Fibroblast of villous mesenchyme (primary cell): ENCODE results near the gene MRLN. TPM values are rescaled to one million over a fixed set of nuclear protein-coding genes. Genes with fewer than 3 reads are reported as not detected.

ENCODE experiments used
- DNase-seq: peaks from one replicate; pipeline ENCODE4 v3.0.0-alpha.2; 2010; ENCODE audit warnings: low read depth
- H3K4me3 ChIP-seq: 2 replicates; pipeline ENCODE4 v1.5.1; 2011; ENCODE audit warnings: low read depth, mild to moderate bottlenecking, low read length
- total RNA-seq: library from RNA; depleted of rRNA; stranded (reverse); fragments of >200 nt; gene quantifications from 2 replicates; pipeline ENCODE4 v1.2.3, GENCODE V29; 2012
- TF ChIP-seq, protein P1 (sequence below): IDR thresholded peaks from 2 replicates; pipeline ENCODE4 v1.5.1; 2012; ENCODE audit warnings: low read depth, mild to moderate bottlenecking, low read length; ENCODE audit not compliant: insufficient read depth

MRLN gene
- total RNA-seq, 1 donor: not detected

DNA sequence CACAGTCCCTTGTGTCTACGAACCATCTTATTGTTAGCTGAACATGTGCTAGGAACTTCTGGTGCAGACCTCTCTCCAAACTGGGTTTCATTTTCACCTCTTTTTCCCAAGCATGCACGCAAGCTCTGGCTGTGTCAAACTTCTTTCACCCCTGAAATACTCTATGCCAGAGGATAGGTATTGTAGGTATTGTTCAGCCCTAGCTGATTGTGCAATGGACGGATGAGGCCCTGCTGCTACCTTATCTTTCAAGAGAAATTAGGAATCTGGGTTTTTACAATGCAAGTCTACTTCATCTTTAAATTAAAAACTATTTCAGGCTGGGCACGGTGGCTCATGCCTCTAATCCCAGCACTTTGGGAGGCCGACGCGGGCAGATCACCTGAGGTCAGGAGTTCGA is 28.3 kb upstream of the MRLN start:
- TF ChIP-seq, protein P1, sequence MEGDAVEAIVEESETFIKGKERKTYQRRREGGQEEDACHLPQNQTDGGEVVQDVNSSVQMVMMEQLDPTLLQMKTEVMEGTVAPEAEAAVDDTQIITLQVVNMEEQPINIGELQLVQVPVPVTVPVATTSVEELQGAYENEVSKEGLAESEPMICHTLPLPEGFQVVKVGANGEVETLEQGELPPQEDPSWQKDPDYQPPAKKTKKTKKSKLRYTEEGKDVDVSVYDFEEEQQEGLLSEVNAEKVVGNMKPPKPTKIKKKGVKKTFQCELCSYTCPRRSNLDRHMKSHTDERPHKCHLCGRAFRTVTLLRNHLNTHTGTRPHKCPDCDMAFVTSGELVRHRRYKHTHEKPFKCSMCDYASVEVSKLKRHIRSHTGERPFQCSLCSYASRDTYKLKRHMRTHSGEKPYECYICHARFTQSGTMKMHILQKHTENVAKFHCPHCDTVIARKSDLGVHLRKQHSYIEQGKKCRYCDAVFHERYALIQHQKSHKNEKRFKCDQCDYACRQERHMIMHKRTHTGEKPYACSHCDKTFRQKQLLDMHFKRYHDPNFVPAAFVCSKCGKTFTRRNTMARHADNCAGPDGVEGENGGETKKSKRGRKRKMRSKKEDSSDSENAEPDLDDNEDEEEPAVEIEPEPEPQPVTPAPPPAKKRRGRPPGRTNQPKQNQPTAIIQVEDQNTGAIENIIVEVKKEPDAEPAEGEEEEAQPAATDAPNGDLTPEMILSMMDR: no peak
- no peak overlapping the region for H3K4me3 ChIP-seq
- no peak for DNase-seq

DNA sequence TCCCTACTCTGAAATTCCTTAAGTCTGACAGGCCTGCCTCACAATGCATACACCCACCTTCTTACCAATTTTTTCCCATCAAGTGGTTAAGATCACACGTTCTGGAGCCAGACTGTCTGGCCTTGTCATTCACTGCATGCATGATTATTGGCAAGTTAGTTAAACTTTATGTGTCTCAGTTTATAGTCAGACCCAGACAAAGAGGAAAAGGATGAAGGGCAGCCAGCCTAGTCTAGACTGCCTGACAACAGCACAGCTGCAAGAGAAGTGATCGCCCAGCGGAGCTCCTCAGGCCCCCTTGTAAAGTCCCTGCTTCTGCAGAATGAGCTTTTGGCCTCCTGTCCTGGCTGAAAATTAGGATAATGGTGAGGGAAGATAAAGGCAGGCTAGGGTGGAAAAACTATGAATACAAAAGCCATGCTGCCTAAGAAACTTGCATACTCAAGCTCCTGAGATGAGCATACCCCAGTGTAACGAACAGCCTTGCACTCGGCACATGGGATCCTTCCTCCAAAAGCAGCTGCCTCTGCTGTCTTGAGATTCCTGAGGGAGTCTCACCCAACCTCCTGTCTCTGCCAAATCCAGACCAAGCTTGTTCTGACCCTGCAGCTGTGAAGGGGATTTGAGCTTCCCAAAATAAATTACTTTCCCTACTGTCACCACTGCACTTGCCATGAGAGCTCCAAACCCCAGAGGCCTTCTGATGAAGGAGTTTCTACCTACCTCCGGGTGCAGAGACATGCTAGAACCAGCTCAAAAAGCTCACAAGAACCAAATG is 26.7 kb upstream of the MRLN start:
- TF ChIP-seq, protein P1: no peak
- no peak overlapping the region for H3K4me3 ChIP-seq
- DNase-seq: no peak

DNA sequence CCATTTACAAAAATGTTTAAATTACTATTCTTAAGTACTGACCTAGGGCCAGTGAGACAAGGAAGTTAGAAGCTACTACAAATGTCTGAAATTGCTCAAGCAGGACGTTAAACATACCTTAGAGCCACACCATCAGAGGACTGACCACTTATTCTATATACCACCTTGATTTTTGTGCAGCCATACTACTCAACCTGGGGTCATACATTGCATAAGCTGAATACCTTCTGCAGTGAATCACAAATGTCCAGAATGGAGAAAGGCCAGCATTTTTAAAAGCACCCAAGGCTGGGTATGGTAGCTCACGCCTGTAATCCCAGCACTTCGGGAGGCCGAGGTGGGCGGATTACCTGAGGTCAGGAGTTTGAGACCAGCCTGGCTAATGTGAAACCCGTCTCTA is 21.2 kb upstream of the MRLN start:
- DNase-seq: no peak
- H3K4me3 ChIP-seq: no peak overlapping the region
- TF ChIP-seq, protein P1: no peak

DNA sequence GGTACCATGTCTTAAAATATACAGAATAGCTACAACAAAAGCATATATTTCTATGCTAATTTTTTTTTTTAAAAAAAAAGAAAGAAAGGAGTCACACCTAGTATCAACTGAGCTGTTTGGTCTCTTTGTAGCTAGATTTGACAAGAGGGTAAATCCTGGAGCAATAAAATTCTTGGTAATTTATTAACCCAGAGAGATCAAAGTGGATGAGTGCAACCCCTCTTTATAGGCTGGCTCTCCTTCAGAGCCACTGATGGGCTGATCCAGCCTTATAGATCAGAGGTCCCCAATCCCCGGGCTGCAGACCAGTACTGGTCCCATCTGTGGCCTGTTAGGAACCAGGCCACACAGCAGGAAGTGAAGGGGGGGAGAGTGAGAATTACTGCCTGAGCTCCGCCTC is 19.8 kb upstream of the MRLN start:
- DNase-seq: no peak
- TF ChIP-seq, protein P1: no peak
- H3K4me3 ChIP-seq: no peak overlapping the region

DNA sequence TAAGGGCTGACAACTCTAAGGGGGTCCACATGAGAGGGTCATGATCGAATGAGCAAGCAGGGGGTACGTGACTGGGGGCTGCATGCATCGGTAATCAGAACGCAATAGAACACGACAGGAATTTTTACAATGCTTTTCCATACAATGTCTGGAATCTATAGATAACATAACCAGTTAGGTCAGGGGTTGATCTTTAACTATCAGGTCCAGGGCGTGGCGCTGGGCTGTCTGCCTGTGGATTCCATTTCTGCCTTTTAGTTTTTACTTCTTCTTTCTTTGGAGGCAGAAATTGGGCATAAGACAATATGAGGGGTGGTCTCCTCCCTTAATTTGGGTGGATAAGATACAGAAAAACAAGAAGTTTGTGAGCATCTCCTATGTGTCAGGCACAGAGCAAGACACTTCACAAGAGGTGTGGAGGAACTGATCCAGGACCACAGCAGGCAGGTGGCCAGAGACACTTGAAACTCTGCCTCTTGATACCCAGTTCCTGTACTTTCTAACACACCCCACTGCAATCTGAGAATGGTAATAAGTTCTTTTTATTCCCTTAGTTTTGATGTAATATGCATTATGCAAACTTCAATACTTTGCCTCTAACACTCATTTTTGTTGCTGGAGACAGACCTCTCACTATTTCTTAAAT is 18.0 kb upstream of the MRLN start:
- H3K4me3 ChIP-seq: no peak overlapping the region
- TF ChIP-seq, protein P1: no peak
- DNase-seq: no peak

DNA sequence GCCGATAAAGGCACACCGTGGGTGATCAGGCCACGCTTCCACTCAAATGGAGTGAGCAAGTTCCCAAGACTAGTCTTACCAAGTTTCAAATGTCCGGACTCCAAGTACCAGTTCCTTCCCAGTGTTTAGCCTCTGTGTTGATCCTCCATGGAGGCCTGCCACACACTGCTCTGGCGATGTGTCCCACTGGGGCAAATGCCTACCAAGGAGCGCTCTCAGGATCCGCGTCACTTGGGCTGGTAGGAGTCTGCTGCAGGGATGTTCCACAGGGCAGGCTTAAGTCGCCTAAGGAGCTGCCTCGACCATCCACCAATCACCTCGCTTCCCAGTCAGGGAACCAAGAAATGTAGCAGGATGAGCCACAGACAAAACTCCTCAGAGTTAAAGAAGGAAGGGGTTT is 17.4 kb upstream of the MRLN start:
- TF ChIP-seq, protein P1: no peak
- no peak for DNase-seq
- H3K4me3 ChIP-seq: no peak overlapping the region
